Mesenchymal stem cell (in vitro differentiated cells and primary cell): Measurements from ENCODE around the gene STK32B.
"Not testable (repeated sequence)": the region's sequence is repeated elsewhere in the genome, so short reads cannot be mapped to it uniquely, and the experiment has no call there.

ENCODE experiments used
- DNase-seq: peaks from one replicate; pipeline ENCODE4 v3.0.0-alpha.2; 2013
- H2AFZ ChIP-seq: one replicate; pipeline ENCODE4 v1.6.1; 2013; ENCODE audit warnings: low read depth, mild to moderate bottlenecking, control low read depth, inconsistent platforms, low read length, moderate library complexity
- H2AK5ac ChIP-seq: 2 replicates; pipeline ENCODE4 v1.6.1; 2013; ENCODE audit warnings: low read length, moderate library complexity, mild to moderate bottlenecking, inconsistent platforms; ENCODE audit not compliant: severe bottlenecking
- H2BK120ac ChIP-seq: one replicate; pipeline ENCODE4 v1.6.1; 2013; ENCODE audit warnings: low read depth, mild to moderate bottlenecking, inconsistent platforms, low read length, moderate library complexity
- H2BK12ac ChIP-seq, 2 experiments: one replicate each; pipeline ENCODE4 v1.6.1; 2013; ENCODE audit warnings: inconsistent platforms in 2 of 2, low read length in 2 of 2, mild to moderate bottlenecking in 2 of 2, moderate library complexity in 2 of 2, control low read depth in 1 of 2
- H2BK15ac ChIP-seq: one replicate; pipeline ENCODE4 v1.6.1; 2013; ENCODE audit warnings: mild to moderate bottlenecking, low read depth, inconsistent platforms; ENCODE audit not compliant: poor library complexity, severe bottlenecking
- H2BK5ac ChIP-seq: 2 replicates; pipeline ENCODE4 v1.6.1; 2013; ENCODE audit warnings: low read depth, mild to moderate bottlenecking, low read length, control low read depth, inconsistent platforms; ENCODE audit not compliant: poor library complexity, severe bottlenecking
- H3K14ac ChIP-seq, 2 experiments: one replicate each; pipeline ENCODE4 v1.6.1; 2013; ENCODE audit warnings: inconsistent platforms in 2 of 2, low read length in 2 of 2, control low read depth in 1 of 2, mild to moderate bottlenecking in 1 of 2, moderate library complexity in 1 of 2
- H3K18ac ChIP-seq, 2 experiments: one replicate each; pipeline ENCODE4 v1.6.1; 2013; ENCODE audit warnings: inconsistent platforms in 2 of 2, low read length in 2 of 2, control low read depth in 1 of 2, low read depth in 1 of 2, mild to moderate bottlenecking in 1 of 2
- H3K23ac ChIP-seq, 2 experiments: one replicate each; pipeline ENCODE4 v1.6.1; 2013; ENCODE audit warnings: inconsistent platforms in 2 of 2, low read length in 2 of 2, mild to moderate bottlenecking in 2 of 2, moderate library complexity in 2 of 2, control low read depth in 1 of 2
- H3K27ac ChIP-seq: 2 replicates; pipeline ENCODE4 v1.5.1; 2013; ENCODE audit warnings: mild to moderate bottlenecking, moderate library complexity, low read length, control low read depth, inconsistent platforms; ENCODE audit not compliant: poor library complexity, severe bottlenecking
- H3K27me3 ChIP-seq, 2 experiments: 2 replicates each; pipeline versions ENCODE4 v1.6.1 to v1.7.0; 2013; ENCODE audit warnings: low read length in 2 of 2, mild to moderate bottlenecking in 2 of 2, moderate library complexity in 2 of 2, control low read depth in 1 of 2, inconsistent platforms in 1 of 2; ENCODE audit not compliant: control insufficient read depth in 1 of 2, insufficient read depth in 1 of 2
- H3K36me3 ChIP-seq, 2 experiments: 2 replicates each; pipeline versions ENCODE4 v1.6.1 to v1.7.0; 2013; ENCODE audit warnings: low read length in 2 of 2, control low read depth in 1 of 2, inconsistent platforms in 1 of 2, low read depth in 1 of 2, mild to moderate bottlenecking in 1 of 2; ENCODE audit not compliant: insufficient read depth in 2 of 2, control insufficient read depth in 1 of 2
- H3K4ac ChIP-seq, 2 experiments: one replicate each; pipeline ENCODE4 v1.6.1; 2013; ENCODE audit warnings: inconsistent platforms in 2 of 2, low read length in 2 of 2, mild to moderate bottlenecking in 2 of 2, moderate library complexity in 2 of 2, control low read depth in 1 of 2, low read depth in 1 of 2
- H3K4me1 ChIP-seq: 2 replicates; pipeline ENCODE4 v1.6.1; 2013; ENCODE audit warnings: low read depth, low read length, control low read depth; ENCODE audit not compliant: control insufficient read depth, insufficient read depth
- H3K4me2 ChIP-seq: 2 replicates; pipeline ENCODE4 v1.6.1; 2013; ENCODE audit warnings: low read length, mild to moderate bottlenecking, inconsistent platforms; ENCODE audit not compliant: poor library complexity, severe bottlenecking
- H3K4me3 ChIP-seq, 2 experiments: 2 replicates each; pipeline versions ENCODE4 v1.5.1 to v1.7.0; 2013; ENCODE audit warnings: low read length in 2 of 2, mild to moderate bottlenecking in 2 of 2, control low read depth in 1 of 2, low read depth in 1 of 2; ENCODE audit not compliant: insufficient read depth in 1 of 2
- H3K79me1 ChIP-seq: replicated peaks from 2 replicates; pipeline ENCODE4 v1.6.1; 2013; ENCODE audit warnings: mild to moderate bottlenecking, control low read depth, low read length, inconsistent platforms; ENCODE audit not compliant: poor library complexity, severe bottlenecking
- H3K9ac ChIP-seq: 2 replicates; pipeline ENCODE4 v1.7.0; 2013; ENCODE audit warnings: mild to moderate bottlenecking, low read length, moderate library complexity
- H3K9me3 ChIP-seq: 2 replicates; pipeline ENCODE4 v1.7.0; 2013; ENCODE audit warnings: mild to moderate bottlenecking, low read length; ENCODE audit not compliant: control insufficient read depth
- H4K8ac ChIP-seq: one replicate; pipeline ENCODE4 v1.6.1; 2013; ENCODE audit warnings: inconsistent platforms, mild to moderate bottlenecking, low read length, moderate library complexity
- H4K91ac ChIP-seq: one replicate; pipeline ENCODE4 v1.6.1; 2013; ENCODE audit warnings: mild to moderate bottlenecking, low read length, inconsistent platforms
- WGBS: methylation state at CpG from one replicate; pipeline ENCODE4 v1.1.7; 2013; ENCODE audit warnings: mixed read lengths; 5-methylcytosine and 5-hydroxymethylcytosine counted together

STK32B gene

DNA sequence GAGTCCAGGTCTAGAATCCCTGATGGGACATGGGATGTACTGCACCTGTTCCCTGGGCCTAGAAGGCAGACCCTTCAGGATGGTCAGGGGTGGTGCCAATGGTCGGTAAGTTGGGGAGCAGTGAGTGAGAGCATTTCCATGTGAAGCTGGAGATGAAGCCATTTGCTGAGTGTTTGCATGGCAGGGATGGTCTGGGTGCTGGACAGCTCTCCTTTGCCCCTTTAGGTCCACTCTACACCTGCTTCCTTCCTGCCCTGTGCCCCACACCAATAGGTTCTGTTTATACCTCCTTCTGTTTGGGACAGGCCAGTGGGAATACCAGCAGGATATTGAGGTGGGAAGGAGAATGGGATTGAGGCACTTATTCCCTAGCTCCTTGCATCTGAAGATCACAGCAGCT is 181.3 kb downstream of the STK32B start:
- Histone ChIP-seq H2BK5ac (no peak overlapping the region), H3K14ac (no peak overlapping the region), H3K9me3 (no peaks in the 10 kb centered on the region), H3K36me3 (no peaks in the 10 kb centered on the region), H2BK15ac (no peak overlapping the region), H3K27me3 (no peaks in the 10 kb centered on the region), H3K4me1 (no peaks in the 10 kb centered on the region), H2BK120ac (no peak overlapping the region), H3K18ac (no peak overlapping the region), H3K4me2 (no peak overlapping the region), H4K8ac (no peak overlapping the region), H3K27ac (no peak overlapping the region), H2BK12ac (no peak overlapping the region), H3K4me3 (no peak overlapping the region), H2AFZ (no peak overlapping the region), H2AK5ac (no peak overlapping the region), H3K9ac (no peak overlapping the region), H4K91ac (no peak overlapping the region), H3K4ac (no peak overlapping the region), H3K79me1 (peaks cover 2% of the 10 kb centered on the region), H3K23ac (no peak overlapping the region)
- DNase-seq, result no peak
- 43% methylated on average over 1 of the region's 1 CpG for WGBS

DNA sequence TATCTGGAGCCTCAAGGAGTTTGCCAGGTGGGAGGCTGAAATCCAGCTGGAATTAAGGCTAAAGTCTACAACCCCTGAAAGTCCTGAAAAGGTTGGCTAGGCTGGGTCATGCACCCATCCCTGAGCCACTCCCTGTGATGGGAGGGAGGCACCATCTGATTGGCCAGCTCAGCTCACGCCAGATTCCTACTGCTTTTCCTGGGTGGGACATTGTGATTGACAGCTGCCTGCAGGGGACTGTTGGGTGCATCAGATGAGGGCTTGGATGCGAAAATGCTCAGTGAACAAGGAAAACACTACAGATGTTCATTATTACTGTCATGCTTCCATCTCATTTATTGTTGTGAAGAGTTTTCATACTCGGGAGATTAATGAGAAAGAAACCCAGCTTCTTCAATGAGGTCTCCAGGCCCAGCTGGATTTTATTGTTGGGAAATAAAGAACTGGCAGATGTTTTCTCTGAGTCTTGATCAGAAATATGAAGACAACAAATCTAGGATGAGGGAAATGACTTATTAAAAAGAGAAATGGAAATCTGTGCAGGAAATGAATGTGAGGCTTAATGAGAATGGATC is 185.9 kb downstream of the STK32B start:
- no peak overlapping the region for H3K4ac ChIP-seq
- H3K14ac ChIP-seq, result no peak overlapping the region
- no peaks in the 10 kb centered on the region for H3K27me3 ChIP-seq
- no peak overlapping the region for H2BK5ac ChIP-seq
- no peak overlapping the region for H4K91ac ChIP-seq
- H2BK12ac ChIP-seq, result no peak overlapping the region
- H3K27ac ChIP-seq, result no peak overlapping the region
- no peak overlapping the region for H3K9ac ChIP-seq
- H3K9me3 ChIP-seq, result no peaks in the 10 kb centered on the region
- no peak overlapping the region for H2BK120ac ChIP-seq
- 85% methylated on average over 2 of the region's 3 CpGs for WGBS
- no peak for DNase-seq
- no peaks in the 10 kb centered on the region for H3K36me3 ChIP-seq
- no peak overlapping the region for H3K23ac ChIP-seq
- H2AK5ac ChIP-seq, result no peak overlapping the region
- H3K18ac ChIP-seq, result no peak overlapping the region
- H2AFZ ChIP-seq, result no peak overlapping the region
- H4K8ac ChIP-seq, result no peak overlapping the region
- H3K4me2 ChIP-seq, result no peak overlapping the region
- H3K4me1 ChIP-seq, result no peaks in the 10 kb centered on the region
- no peak overlapping the region for H3K4me3 ChIP-seq
- H3K79me1 ChIP-seq, result peaks cover 2% of the 10 kb centered on the region
- H2BK15ac ChIP-seq, result no peak overlapping the region

DNA sequence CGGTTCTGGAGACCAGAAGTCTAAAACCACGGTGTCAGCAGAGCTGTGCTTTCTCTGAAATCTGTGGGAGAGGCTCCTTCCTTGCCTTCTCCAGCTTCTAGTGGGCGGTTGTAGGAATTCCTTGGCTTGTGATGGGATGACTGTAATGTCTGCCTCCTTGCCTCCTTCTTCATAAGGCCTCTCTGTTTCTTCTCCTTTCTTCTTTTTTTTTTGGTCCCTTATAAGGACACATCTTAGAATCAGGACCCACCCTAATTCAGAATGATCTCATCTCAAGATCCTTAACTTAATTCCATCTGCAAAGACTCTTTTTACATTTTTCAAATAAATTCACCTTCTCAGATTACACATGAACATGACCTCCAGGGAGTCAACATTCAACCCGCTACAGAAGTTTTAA is 186.9 kb downstream of the STK32B start:
- no peaks in the 10 kb centered on the region for H3K4me1 ChIP-seq
- no peak overlapping the region for H2AFZ ChIP-seq
- H3K4me2 ChIP-seq, result no peak overlapping the region
- H3K23ac ChIP-seq, result no peak overlapping the region
- no peak overlapping the region for H3K4ac ChIP-seq
- no peaks in the 10 kb centered on the region for H3K36me3 ChIP-seq
- no peak overlapping the region for H2AK5ac ChIP-seq
- no peak overlapping the region for H2BK15ac ChIP-seq
- 94% methylated on average over 3 of the region's 4 CpGs for WGBS
- H3K14ac ChIP-seq, result no peak overlapping the region
- H2BK5ac ChIP-seq, result no peak overlapping the region
- H3K27me3 ChIP-seq, result no peaks in the 10 kb centered on the region
- H3K9ac ChIP-seq, result peak overlapping the region; percentile 72
- DNase-seq, result no peak
- no peak overlapping the region for H3K27ac ChIP-seq
- no peak overlapping the region for H3K18ac ChIP-seq
- H3K79me1 ChIP-seq, result peaks cover 2% of the 10 kb centered on the region
- peak overlapping the region in 1 of 2 experiments; percentile 30 for H3K4me3 ChIP-seq
- H2BK120ac ChIP-seq, result no peak overlapping the region
- H4K8ac ChIP-seq, result no peak overlapping the region
- H4K91ac ChIP-seq, result no peak overlapping the region
- no peaks in the 10 kb centered on the region for H3K9me3 ChIP-seq
- no peak overlapping the region for H2BK12ac ChIP-seq

DNA sequence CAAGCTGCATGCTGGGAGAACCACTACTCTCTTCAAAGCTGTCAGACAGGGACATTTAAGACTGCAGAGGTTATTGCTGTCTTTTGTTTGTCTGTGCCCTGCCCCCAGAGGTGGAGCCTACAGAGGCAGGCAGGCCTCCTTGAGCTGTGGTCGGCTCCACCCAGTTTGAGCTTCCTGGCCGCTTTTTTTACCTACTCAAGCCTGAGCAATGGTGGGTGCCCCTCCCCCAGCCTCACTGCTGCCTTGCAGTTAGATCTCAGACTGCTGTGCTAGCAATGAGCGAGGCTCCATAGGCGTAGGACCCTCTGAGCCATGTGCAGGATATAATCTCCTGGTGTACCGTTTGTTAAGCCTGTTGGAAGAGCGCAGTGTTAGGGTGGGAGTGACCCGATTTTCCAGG is 195.8 kb downstream of the STK32B start:
- not testable (repeated sequence) for H2BK120ac ChIP-seq, H3K79me1 ChIP-seq, DNase-seq, H2BK15ac ChIP-seq, H4K91ac ChIP-seq, H3K36me3 ChIP-seq, H3K14ac ChIP-seq, H3K9me3 ChIP-seq, H3K23ac ChIP-seq, H3K18ac ChIP-seq, H4K8ac ChIP-seq, H2AFZ ChIP-seq, H3K4me3 ChIP-seq, H3K9ac ChIP-seq, H2BK5ac ChIP-seq, H2AK5ac ChIP-seq, H3K27ac ChIP-seq, H2BK12ac ChIP-seq, H3K27me3 ChIP-seq, H3K4me2 ChIP-seq, H3K4ac ChIP-seq, H3K4me1 ChIP-seq
- WGBS, result 86% methylated on average over 7 of the region's 7 CpGs
